A673 (cell line): ENCODE data around the gene FMN2. TPM values are rescaled to one million over a fixed set of nuclear protein-coding genes. Genes with fewer than 3 reads are reported as not detected.

Source experiments
- BruUV-seq: library from RNA; stranded (reverse); fragments of 400-500 nt; replicated peaks from 2 replicates; lab custom pipeline; 2021; lab: Mats Ljungman, UMichigan
- CTCF ChIA-PET: fragments of 300-600 bp; sonication (Branson Sonifier 250); formaldehyde crosslinking; loops from one replicate; lab custom pipeline; 2022; ENCODE audit warnings: antibody characterized with exemption; lab: Charles Lee
- POLR2A ChIA-PET: fragments of 300-600 bp; sonication (Branson Sonifier 250); formaldehyde crosslinking; loops from one replicate; lab custom pipeline; 2022; ENCODE audit warnings: antibody characterized with exemption; ENCODE audit not compliant: low non-redundant PET; lab: Charles Lee
- DNase-seq: peaks from one replicate; pipeline ENCODE4 v3.0.0-alpha.2; 2015; ENCODE audit warnings: low spot score
- H3K27ac ChIP-seq: fragments of 200-600 bp; sonication (generic); 2 replicates; pipeline ENCODE4 v1.5.1; 2016; ENCODE audit warnings: mixed run types, low read depth, mild to moderate bottlenecking, mixed read lengths, antibody characterized with exemption, low read length; ENCODE audit not compliant: poor library complexity, severe bottlenecking
- H3K27me3 ChIP-seq: fragments of 200-600 bp; sonication (generic); replicated peaks from 2 replicates; pipeline ENCODE4 v1.6.1; 2017; ENCODE audit warnings: mixed run types, low read depth, mild to moderate bottlenecking, mixed read lengths, antibody characterized with exemption, low read length; ENCODE audit not compliant: insufficient read depth, poor library complexity
- H3K36me3 ChIP-seq: fragments of 200-600 bp; sonication (generic); 2 replicates; pipeline ENCODE4 v1.6.1; 2016; ENCODE audit warnings: mixed run types, mild to moderate bottlenecking, mixed read lengths, antibody characterized with exemption, low read length; ENCODE audit not compliant: insufficient read depth, poor library complexity, severe bottlenecking
- H3K4me1 ChIP-seq: fragments of 200-600 bp; sonication (generic); 2 replicates; pipeline ENCODE4 v1.6.1; 2017; ENCODE audit warnings: mixed run types, mild to moderate bottlenecking, mixed read lengths, antibody characterized with exemption, low read length; ENCODE audit not compliant: insufficient read depth, poor library complexity, severe bottlenecking
- H3K4me3 ChIP-seq: fragments of 200-600 bp; sonication (generic); 2 replicates; pipeline ENCODE4 v1.5.1; 2016; ENCODE audit warnings: low read depth, mixed run types, mild to moderate bottlenecking, mixed read lengths, low read length; ENCODE audit not compliant: poor library complexity, severe bottlenecking
- H3K9me3 ChIP-seq: fragments of 200-600 bp; sonication (generic); 2 replicates; pipeline ENCODE4 v1.6.1; 2016; ENCODE audit warnings: mixed run types, low read depth, mild to moderate bottlenecking, mixed read lengths, antibody characterized with exemption, low read length; ENCODE audit not compliant: poor library complexity, severe bottlenecking
- CTCF ChIP-seq: fragments of 300-800, 200-600 bp; sonication (generic); conservative IDR thresholded peaks from 2 replicates; pipeline ENCODE4 v1.5.1; 2017; ENCODE audit warnings: low read depth, mild to moderate bottlenecking, antibody characterized with exemption, low read length, moderate library complexity, mixed read lengths
- EZH2 ChIP-seq: fragments of 200-600 bp; sonication (generic); IDR thresholded peaks from 2 replicates; pipeline ENCODE4 v1.6.1; 2017; ENCODE audit warnings: borderline replicate concordance, low read depth, mild to moderate bottlenecking, mixed read lengths, antibody characterized with exemption, low read length; ENCODE audit not compliant: poor library complexity, severe bottlenecking
- intact Hi-C: fragments of 100-400 bp; cut with micrococcal nuclease; formaldehyde crosslinking; loops from one replicate; pipeline ENCODE4 v1.10.0; 2022; ENCODE audit not compliant: unreplicated experiment
- total RNA-seq: library from RNA; stranded (reverse); gene quantifications from 2 replicates; pipeline ENCODE4 v1.2.3, GENCODE V29; 2021

FMN2 gene
- total RNA-seq, 1 experiment from 2014 or later = not detected

DNA sequence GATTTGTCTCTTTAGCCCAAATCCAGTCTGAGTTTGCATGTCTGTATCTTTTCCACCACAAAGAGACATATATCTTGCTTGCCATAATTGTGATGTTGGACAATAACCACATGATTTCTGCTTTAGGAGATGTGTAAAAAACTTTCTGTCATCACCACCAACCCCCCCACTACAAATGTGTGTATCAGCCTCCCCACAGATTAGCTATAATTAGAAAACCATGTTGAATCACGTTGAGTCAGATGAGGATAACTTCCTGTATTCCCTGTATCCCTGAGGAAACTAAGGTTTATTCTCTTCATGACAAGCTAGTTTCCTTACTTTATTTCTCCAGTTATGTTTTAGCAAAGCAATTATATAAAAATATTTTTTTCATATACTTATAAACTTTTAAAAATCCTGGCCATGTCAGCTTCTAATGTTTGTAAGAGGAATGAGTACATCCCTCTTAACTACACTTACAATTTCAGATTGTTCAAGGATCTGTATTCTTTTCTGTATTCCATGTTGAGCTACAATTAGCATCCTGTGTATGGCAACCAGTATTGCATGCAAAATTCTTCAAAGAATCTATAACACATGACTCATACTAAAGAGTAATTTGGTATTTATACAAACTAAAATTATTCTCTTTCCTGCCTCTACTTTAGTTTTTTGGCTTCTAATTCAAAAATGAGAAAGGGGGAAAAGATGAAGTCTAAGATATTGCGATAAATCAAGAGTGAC, 143.0 kb downstream of the FMN2 start:
- no peaks in the 10 kb centered on the region for H3K36me3 ChIP-seq
- intact Hi-C loops = no loop called here
- no peaks in the 10 kb centered on the region for H3K4me1 ChIP-seq
- DNase-seq = no peak
- ChIA-PET POLR2A (no interaction called here), CTCF (no interaction called here)
- H3K27me3 ChIP-seq = no peaks in the 10 kb centered on the region
- H3K4me3 ChIP-seq = no peak overlapping the region
- H3K27ac ChIP-seq = no peak overlapping the region
- TF ChIP-seq CTCF = no peak
- TF ChIP-seq EZH2 = no peak
- H3K9me3 ChIP-seq = no peaks in the 10 kb centered on the region
- BruUV-seq = no TSS peak

GRCh38 chr1:240235521-240236288, 144.0 kb downstream of the FMN2 start:
- intact Hi-C loops = no loop called here
- no TSS peak for BruUV-seq
- H3K9me3 ChIP-seq = no peaks in the 10 kb centered on the region
- no peaks in the 10 kb centered on the region for H3K27me3 ChIP-seq
- no peaks in the 10 kb centered on the region for H3K4me1 ChIP-seq
- ChIA-PET CTCF (no interaction called here), POLR2A (no interaction called here)
- no peak overlapping the region for H3K4me3 ChIP-seq
- no peak for DNase-seq
- H3K36me3 ChIP-seq = no peaks in the 10 kb centered on the region
- TF ChIP-seq EZH2 (no peak), CTCF (no peak)
- H3K27ac ChIP-seq = no peak overlapping the region

DNA sequence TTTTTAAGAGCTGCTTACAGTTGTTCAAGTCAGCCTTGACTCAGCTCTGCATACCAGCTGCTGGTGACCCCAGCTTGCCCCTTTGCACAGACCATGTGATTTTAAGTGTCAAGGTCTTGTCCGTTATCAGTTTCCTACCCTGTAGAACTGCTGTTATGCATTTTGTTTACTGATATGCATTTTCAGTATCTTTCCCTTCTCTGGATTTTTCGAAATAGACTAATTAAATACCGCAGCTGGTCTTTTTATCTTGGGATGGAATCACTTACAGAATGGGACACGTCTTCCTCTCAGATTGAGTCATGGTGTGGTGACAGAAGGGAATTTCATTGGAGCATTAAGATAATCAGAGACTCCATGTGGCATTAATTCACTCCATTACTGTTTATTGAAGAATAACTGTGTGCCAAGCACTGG, 145.6 kb downstream of the FMN2 start:
- Histone ChIP-seq H3K9me3 (no peaks in the 10 kb centered on the region), H3K27ac (no peak overlapping the region), H3K4me1 (no peaks in the 10 kb centered on the region), H3K36me3 (no peaks in the 10 kb centered on the region), H3K27me3 (no peaks in the 10 kb centered on the region), H3K4me3 (no peak overlapping the region)
- POLR2A ChIA-PET = no interaction called here
- BruUV-seq = no TSS peak
- DNase-seq = no peak
- intact Hi-C loops = no loop called here
- CTCF ChIA-PET = no interaction called here
- no peak for TF ChIP-seq CTCF
- no peak for TF ChIP-seq EZH2
